MCF 10A (cell line): ENCODE results near the gene CYP27A1. TPM values are rescaled to one million over a fixed set of nuclear protein-coding genes. Genes with fewer than 3 reads are reported as not detected.

Source experiments
- BruUV-seq: library from RNA; stranded (reverse); fragments of 400-500 nt; replicated peaks from 2 replicates; lab custom pipeline; 2021; lab: Mats Ljungman, UMichigan
- CTCF ChIA-PET: fragments of 300-600 bp; sonication (Branson Sonifier 250); formaldehyde crosslinking; extraction: SDS; loops from one replicate; lab custom pipeline; 2021; ENCODE audit warnings: antibody characterized with exemption, inconsistent platforms; lab: Yijun Ruan, JAX
- POLR2A ChIA-PET: fragments of 300-600, 350-650 bp; sonication (Branson Sonifier 250); formaldehyde crosslinking; extraction: SDS; loops from one replicate; lab custom pipeline; 2020; ENCODE audit warnings: antibody characterized with exemption, inconsistent platforms; lab: Yijun Ruan, JAX
- DNase-seq: peaks from one replicate; pipeline ENCODE4 v3.0.0-alpha.2; 2018; ENCODE audit not compliant: unreplicated experiment
- H3K27ac Mint-ChIP-seq: one replicate; pipeline ENCODE4 v1.8.0; 2022; ENCODE audit warnings: mild to moderate bottlenecking, low read depth, mixed read lengths; ENCODE audit not compliant: unreplicated experiment
- H3K27me3 Mint-ChIP-seq: one replicate; pipeline ENCODE4 v1.8.0; 2022; ENCODE audit warnings: mixed read lengths; ENCODE audit not compliant: insufficient read depth, unreplicated experiment
- H3K36me3 Mint-ChIP-seq: one replicate; pipeline ENCODE4 v1.8.0; 2022; ENCODE audit warnings: mild to moderate bottlenecking, moderate library complexity, mixed read lengths; ENCODE audit not compliant: insufficient read depth, unreplicated experiment
- H3K4me1 Mint-ChIP-seq: one replicate; pipeline ENCODE4 v1.8.0; 2022; ENCODE audit warnings: mixed read lengths; ENCODE audit not compliant: insufficient read depth, unreplicated experiment
- H3K4me3 Mint-ChIP-seq: one replicate; pipeline ENCODE4 v1.8.0; 2022; ENCODE audit warnings: mild to moderate bottlenecking, moderate library complexity, mixed read lengths; ENCODE audit not compliant: unreplicated experiment
- H3K9me3 Mint-ChIP-seq: one replicate; pipeline ENCODE4 v1.8.0; 2022; ENCODE audit warnings: mixed read lengths; ENCODE audit not compliant: unreplicated experiment
- intact Hi-C: fragments of 100-400 bp; cut with micrococcal nuclease; formaldehyde crosslinking; loops from 2 replicates; pipeline ENCODE4 v1.14.1; 2022
- microRNA-seq: library from miRNA; unstranded; fragments of <30 nt; microRNA quantifications from one replicate; pipeline ENCODE4 v1.2.0, GENCODE V29; 2022
- total RNA-seq: library from RNA; stranded (reverse); gene quantifications from 2 replicates; pipeline ENCODE4 v1.2.3, GENCODE V29; 2022
- TF ChIP-seq, protein P1 (sequence below): fragments of 200-600 bp; IDR thresholded peaks from one replicate; pipeline ENCODE4 v1.8.0; 2022; ENCODE audit warnings: antibody characterized with exemption, mild to moderate bottlenecking; ENCODE audit not compliant: unreplicated experiment

CYP27A1 gene
- total RNA-seq, 1 experiment from 2014 or later = not detected

DNA sequence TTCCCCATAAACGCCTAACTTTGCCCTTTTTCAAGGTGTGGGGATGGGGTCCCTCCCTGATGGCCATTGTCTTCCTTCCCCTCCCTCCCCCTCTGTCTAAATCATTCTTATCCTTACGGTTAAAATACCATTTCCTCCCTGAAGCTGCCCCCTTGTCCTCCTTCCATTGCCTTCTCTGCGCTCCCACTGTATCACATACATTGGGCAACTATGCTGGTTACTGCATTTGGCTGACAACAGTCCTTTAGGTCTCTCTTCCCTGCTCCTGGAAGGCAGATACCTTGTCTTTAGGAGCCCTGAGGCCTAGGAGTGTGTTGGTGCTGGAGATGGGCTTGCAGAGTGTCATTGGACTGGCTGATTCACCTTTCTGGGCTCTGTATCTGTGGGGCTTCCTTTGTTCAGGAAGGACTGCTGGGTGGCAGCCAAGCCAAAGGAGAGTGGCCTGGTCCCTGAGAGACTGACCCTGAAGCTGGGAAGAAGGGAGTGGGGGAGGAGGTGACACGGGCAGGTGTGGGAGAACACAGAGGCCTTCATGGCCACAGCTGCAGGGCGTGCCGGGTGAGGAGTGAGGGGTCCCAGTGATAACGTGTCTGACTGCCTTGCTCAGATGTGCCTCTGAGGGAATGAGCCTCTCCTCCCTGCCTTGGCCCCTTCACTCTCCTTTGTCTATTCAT, 79.8 kb downstream of the CYP27A1 start:
- intact Hi-C loops = no loop called here
- Mint-ChIP-seq H3K4me3 (no peak overlapping the region), H3K4me1 (peaks cover 5% of the 10 kb centered on the region), H3K27me3 (peaks cover 70% of the 10 kb centered on the region), H3K9me3 (no peaks in the 10 kb centered on the region), H3K27ac (no peak overlapping the region), H3K36me3 (no peaks in the 10 kb centered on the region)
- CTCF ChIA-PET = interaction anchor here (0.5 to 6.5 kb wide), 5 partner anchors 14 to 151 kb away, joined by 3 to 44 read pairs (median 3); partner anchors contain the start of genes TTLL4 and WNT10A
- DNase-seq = no peak
- TF ChIP-seq, protein P1, sequence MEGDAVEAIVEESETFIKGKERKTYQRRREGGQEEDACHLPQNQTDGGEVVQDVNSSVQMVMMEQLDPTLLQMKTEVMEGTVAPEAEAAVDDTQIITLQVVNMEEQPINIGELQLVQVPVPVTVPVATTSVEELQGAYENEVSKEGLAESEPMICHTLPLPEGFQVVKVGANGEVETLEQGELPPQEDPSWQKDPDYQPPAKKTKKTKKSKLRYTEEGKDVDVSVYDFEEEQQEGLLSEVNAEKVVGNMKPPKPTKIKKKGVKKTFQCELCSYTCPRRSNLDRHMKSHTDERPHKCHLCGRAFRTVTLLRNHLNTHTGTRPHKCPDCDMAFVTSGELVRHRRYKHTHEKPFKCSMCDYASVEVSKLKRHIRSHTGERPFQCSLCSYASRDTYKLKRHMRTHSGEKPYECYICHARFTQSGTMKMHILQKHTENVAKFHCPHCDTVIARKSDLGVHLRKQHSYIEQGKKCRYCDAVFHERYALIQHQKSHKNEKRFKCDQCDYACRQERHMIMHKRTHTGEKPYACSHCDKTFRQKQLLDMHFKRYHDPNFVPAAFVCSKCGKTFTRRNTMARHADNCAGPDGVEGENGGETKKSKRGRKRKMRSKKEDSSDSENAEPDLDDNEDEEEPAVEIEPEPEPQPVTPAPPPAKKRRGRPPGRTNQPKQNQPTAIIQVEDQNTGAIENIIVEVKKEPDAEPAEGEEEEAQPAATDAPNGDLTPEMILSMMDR = no peak
- BruUV-seq = no TSS peak
- POLR2A ChIA-PET = interaction anchor here (0.8 kb wide), 1 partner anchor 15 kb away, joined by 3 read pairs; no protein-coding TSS in a partner anchor

DNA sequence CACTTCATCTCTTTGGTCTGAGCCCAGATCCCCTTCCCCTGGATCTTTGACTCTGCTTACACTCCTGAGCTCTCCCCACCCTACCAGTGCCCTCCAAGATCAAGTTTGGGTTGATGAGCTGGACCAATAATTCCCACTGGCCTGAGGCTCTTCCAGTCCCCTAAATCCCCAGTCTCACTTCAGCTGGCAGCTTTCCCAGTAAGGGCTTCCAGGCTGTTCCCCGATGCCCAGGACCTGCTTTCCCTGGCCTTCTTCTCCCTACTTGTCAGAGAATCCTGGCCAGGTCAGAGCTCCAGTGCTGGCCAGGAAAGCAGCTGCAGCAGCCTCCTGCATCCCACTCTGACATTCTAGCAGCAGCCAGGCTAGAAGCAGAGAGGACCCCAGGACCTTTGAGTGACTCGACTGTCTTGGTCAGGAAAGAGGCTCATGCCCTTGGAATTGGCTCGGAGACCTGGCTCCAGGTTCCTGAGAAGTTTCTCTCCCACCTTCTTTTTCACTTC, 81.1 kb downstream of the CYP27A1 start:
- H3K27ac Mint-ChIP-seq = no peak overlapping the region
- H3K27me3 Mint-ChIP-seq = peaks cover 65% of the 10 kb centered on the region
- H3K4me3 Mint-ChIP-seq = no peak overlapping the region
- peaks cover 4% of the 10 kb centered on the region for H3K4me1 Mint-ChIP-seq
- POLR2A ChIA-PET = interaction anchor here (1.2 kb wide), 1 partner anchor 13 kb away, joined by 4 read pairs; no protein-coding TSS in a partner anchor
- no peak for DNase-seq
- CTCF ChIA-PET = interaction anchor here (0.6 to 6.5 kb wide), 6 partner anchors 13 to 690 kb away, joined by 3 to 44 read pairs (median 4); no protein-coding TSS in a partner anchor
- BruUV-seq = no TSS peak
- no peaks in the 10 kb centered on the region for H3K9me3 Mint-ChIP-seq
- TF ChIP-seq, protein P1 = no peak
- intact Hi-C loops = no loop called here
- no peaks in the 10 kb centered on the region for H3K36me3 Mint-ChIP-seq

Small RNA genes lying within 50 kb of the gene (microRNA-seq; reads per million reads assigned to microRNA genes)
- gene MIR9500 = not detected

Other genes with a start within 250 kb of the CYP27A1 start
- gene USP37, start 213.8 kb upstream of the CYP27A1 start, total RNA-seq = 11.6 and 16.4 TPM in 2 replicates
- 64.9 and 66.1 TPM in 2 replicates for gene CNOT9, start 213.3 kb upstream of the CYP27A1 start, total RNA-seq
- 0.40 and 0.86 TPM in 2 replicates for gene PLCD4, start 174.2 kb upstream of the CYP27A1 start, total RNA-seq
- gene ZNF142, start 122.5 kb upstream of the CYP27A1 start, total RNA-seq = 33.7 and 37.8 TPM in 2 replicates
- gene BCS1L, start 122.5 kb upstream of the CYP27A1 start, total RNA-seq = 71.1 and 96.0 TPM in 2 replicates
- gene RNF25, start 110.1 kb upstream of the CYP27A1 start, total RNA-seq = 58.9 and 60.8 TPM in 2 replicates
- gene STK36, start 110.1 kb upstream of the CYP27A1 start, total RNA-seq = 20.7 and 35.1 TPM in 2 replicates
- 33.6 and 38.2 TPM in 2 replicates for gene TTLL4, start 71.3 kb upstream of the CYP27A1 start, total RNA-seq
- not detected in 2 replicates for gene PRKAG3, start 49.7 kb downstream of the CYP27A1 start, total RNA-seq
- gene WNT6, start 77.7 kb downstream of the CYP27A1 start, total RNA-seq = not detected in 2 replicates
- 0.44 TPM in 1 of 2 replicates, not detected in the other for gene WNT10A, start 98.7 kb downstream of the CYP27A1 start, total RNA-seq
- not detected in 2 replicates for gene CDK5R2, start 177.5 kb downstream of the CYP27A1 start, total RNA-seq
- gene FEV, start 203.0 kb downstream of the CYP27A1 start, total RNA-seq = not detected in 2 replicates
- not detected in 2 replicates for gene CRYBA2, start 211.3 kb downstream of the CYP27A1 start, total RNA-seq